Measurements from ENCODE around the gene PARP1. TPM values are rescaled to one million over a fixed set of nuclear protein-coding genes. Genes with fewer than 3 reads are reported as not detected.
"Not testable (repeated sequence)": the region's sequence is repeated elsewhere in the genome, so short reads cannot be mapped to it uniquely, and the experiment has no call there.

The PARP1 gene
- total and polyA plus RNA-seq, 12 donors, result 15.3 to 150 (median 70.6) TPM

DNA sequence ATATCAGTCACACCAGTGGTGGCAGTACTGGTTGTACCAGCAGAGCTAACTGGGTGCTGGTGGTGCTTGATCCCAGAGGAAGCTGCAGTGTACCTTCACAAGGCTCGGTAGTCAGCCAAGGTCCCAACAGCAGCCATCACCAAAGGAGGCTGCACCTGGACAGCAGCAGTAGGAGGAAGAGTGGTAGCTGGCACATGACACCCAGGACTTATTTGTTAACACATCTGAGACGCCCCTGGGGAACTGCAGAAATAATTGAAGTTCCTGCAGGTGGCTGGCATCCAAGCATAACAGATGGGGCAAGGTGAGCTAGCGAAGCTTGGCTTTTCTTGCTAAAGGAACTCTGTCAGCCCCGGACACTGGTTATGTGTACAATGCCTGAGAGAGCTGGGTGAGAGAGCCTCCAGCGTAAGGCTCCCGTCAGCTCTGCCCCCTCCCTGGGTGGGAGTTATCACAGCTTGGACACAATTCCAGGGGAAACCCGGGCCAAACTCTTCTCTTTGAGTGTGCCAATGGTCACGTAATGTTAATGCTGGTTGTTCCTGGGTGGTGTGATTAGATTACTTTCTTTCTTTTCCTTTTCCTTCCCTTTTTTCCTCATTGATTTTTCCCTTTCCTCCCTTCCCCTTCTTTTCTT lies 29.1 kb upstream of the PARP1 start:
- whole genome bisulfite sequencing, 4 donors, result 45 to 60% (median 55%) methylated on average over 6 to 8 of the region's 8 CpGs
- Histone ChIP-seq H3K27ac (no peak overlapping the region), H3K27me3 (peaks cover 5% of the 10 kb centered on the region), H3K4me1 (replicated peaks in 1 of 2) (no peaks in the 10 kb centered on the region), H3K36me3 (replicated peaks in 1 of 2) (no peaks in the 10 kb centered on the region), H3K4me3 (no peak overlapping the region), H3K9me3 (replicated peaks in 1 of 3) (no peaks in the 10 kb centered on the region)
- intact Hi-C loops (cut with DNase I), result no loop called here
- no peak for DNase-seq
- no peak for TF ChIP-seq POLR2A (IDR thresholded peaks at IDR 0.05)
- TF ChIP-seq, protein P1, sequence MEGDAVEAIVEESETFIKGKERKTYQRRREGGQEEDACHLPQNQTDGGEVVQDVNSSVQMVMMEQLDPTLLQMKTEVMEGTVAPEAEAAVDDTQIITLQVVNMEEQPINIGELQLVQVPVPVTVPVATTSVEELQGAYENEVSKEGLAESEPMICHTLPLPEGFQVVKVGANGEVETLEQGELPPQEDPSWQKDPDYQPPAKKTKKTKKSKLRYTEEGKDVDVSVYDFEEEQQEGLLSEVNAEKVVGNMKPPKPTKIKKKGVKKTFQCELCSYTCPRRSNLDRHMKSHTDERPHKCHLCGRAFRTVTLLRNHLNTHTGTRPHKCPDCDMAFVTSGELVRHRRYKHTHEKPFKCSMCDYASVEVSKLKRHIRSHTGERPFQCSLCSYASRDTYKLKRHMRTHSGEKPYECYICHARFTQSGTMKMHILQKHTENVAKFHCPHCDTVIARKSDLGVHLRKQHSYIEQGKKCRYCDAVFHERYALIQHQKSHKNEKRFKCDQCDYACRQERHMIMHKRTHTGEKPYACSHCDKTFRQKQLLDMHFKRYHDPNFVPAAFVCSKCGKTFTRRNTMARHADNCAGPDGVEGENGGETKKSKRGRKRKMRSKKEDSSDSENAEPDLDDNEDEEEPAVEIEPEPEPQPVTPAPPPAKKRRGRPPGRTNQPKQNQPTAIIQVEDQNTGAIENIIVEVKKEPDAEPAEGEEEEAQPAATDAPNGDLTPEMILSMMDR (IDR thresholded peaks at IDR 0.05), result no peak

GRCh38 chr1:226436472-226436854 lies 28.6 kb upstream of the PARP1 start:
- 70 to 78% (median 75%) methylated on average over 3 of the region's 3 CpGs for WGBS, 4 donors
- Histone ChIP-seq H3K27ac (no peak overlapping the region), H3K4me3 (no peak overlapping the region), H3K4me1 (replicated peaks in 1 of 2) (no peaks in the 10 kb centered on the region), H3K27me3 (peaks cover under 1% of the 10 kb centered on the region), H3K36me3 (replicated peaks in 1 of 2) (no peaks in the 10 kb centered on the region), H3K9me3 (replicated peaks in 1 of 3) (no peaks in the 10 kb centered on the region)
- TF ChIP-seq, protein P1 (IDR thresholded peaks at IDR 0.05), result no peak
- no peak for TF ChIP-seq POLR2A (IDR thresholded peaks at IDR 0.05)
- intact Hi-C loops (cut with DNase I), result no loop called here
- DNase-seq, result no peak

- no peaks in the 10 kb centered on the region for H3K36me3 ChIP-seq (replicated peaks in 1 of 2)
- H3K9me3 ChIP-seq (replicated peaks in 1 of 3), result no peaks in the 10 kb centered on the region
- no peak for DNase-seq
- no peak overlapping the region for H3K4me3 ChIP-seq
- 76 to 84% (median 77%) methylated on average over 3 to 6 of the region's 6 CpGs for WGBS, 4 donors
- intact Hi-C loops (cut with DNase I), result no loop called here
- no peaks in the 10 kb centered on the region for H3K4me1 ChIP-seq (replicated peaks in 1 of 2)
- no peaks in the 10 kb centered on the region for H3K27me3 ChIP-seq
- TF ChIP-seq, protein P1 (IDR thresholded peaks at IDR 0.05), result no peak
- no peak for TF ChIP-seq POLR2A (IDR thresholded peaks at IDR 0.05)
- no peak overlapping the region for H3K27ac ChIP-seq
These were observed 25.4 kb upstream of the PARP1 start for GRCh38 chr1:226433341-226433720.

DNA sequence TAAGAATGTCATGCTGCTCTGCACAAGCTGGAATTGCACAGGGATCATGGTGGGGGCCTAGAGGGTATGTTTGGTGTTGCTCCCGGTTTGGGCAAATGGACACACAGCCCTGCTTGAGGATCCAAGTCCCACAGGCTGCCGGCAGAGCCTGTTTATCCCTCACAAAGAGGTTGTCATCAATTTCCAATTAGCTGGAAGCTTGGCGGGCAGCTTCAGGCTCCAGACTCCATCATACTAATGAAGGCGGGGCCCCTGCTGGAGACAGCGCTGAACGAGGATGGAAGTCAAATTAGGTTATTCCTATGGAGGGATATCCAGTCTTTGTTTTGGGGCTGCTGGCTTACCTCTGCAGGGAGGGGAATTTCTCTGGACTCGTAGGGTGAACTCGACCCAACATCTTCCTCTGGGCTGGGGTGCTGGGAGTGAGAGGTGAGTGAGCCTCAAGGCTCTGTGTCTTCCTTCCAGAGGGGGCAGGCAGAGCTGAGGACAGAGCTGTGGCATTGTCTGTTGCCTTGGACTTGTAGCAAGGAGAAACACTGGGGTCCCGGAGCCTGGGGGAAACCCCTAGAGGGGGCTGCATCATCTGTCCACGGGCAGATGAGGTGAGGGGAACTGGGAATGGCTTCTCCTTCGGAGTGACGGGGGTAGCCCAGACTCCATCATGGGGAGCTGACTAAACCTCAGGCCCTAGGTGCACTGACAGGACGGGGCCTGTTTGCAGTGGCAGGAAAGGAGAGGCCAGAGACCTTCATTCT lies 24.9 kb upstream of the PARP1 start:
- intact Hi-C loops (cut with DNase I), result no loop called here
- TF ChIP-seq, protein P1 (IDR thresholded peaks at IDR 0.05), result no peak
- no peak for TF ChIP-seq POLR2A (IDR thresholded peaks at IDR 0.05)
- H3K27me3 ChIP-seq, result no peaks in the 10 kb centered on the region
- no peak overlapping the region for H3K27ac ChIP-seq
- no peaks in the 10 kb centered on the region for H3K9me3 ChIP-seq (replicated peaks in 1 of 3)
- DNase-seq, result no peak
- no peaks in the 10 kb centered on the region for H3K4me1 ChIP-seq (replicated peaks in 1 of 2)
- no peaks in the 10 kb centered on the region for H3K36me3 ChIP-seq (replicated peaks in 1 of 2)
- 77 to 84% (median 80%) methylated on average over 9 to 13 of the region's 13 CpGs for WGBS, 4 donors
- H3K4me3 ChIP-seq, result no peak overlapping the region

DNA sequence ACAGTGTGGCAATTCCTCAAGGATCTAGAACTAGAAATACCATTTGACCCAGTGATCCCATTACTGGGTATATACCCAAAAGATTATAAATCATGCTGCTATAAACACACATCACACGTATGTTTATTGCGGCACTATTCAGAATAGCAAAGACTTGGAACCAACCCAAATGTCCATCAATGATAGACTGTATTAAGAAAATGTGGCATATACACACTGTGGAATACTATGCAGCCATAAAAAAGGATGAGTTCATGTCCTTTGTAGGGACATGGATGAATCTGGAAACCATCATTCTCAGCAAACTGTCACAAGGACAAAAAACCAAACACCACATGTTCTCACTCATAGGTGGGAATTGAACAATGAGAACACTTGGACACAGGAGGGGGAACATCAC lies 24.0 kb upstream of the PARP1 start:
- H3K4me3 ChIP-seq; intact Hi-C loops (cut with DNase I); H3K9me3 ChIP-seq (replicated peaks in 1 of 3); DNase-seq; H3K27me3 ChIP-seq; H3K27ac ChIP-seq; H3K4me1 ChIP-seq (replicated peaks in 1 of 2); H3K36me3 ChIP-seq (replicated peaks in 1 of 2): not testable (repeated sequence)
- WGBS, 4 donors, result 93 to 96% (median 95%) methylated on average over 2 of the region's 2 CpGs
